Ishikawa (cell line): ENCODE results near the gene LCAT.

Source experiments
- CEBPB ChIP-seq: IDR thresholded peaks from 2 replicates; pipeline ENCODE4 v1.6.1; 2012
- CREB1 ChIP-seq: IDR thresholded peaks from 2 replicates; pipeline ENCODE4 v1.6.1; 2012; ENCODE audit warnings: low read depth
- EGR1 ChIP-seq: IDR thresholded peaks from 2 replicates; pipeline ENCODE4 v1.6.1; 2012
- EP300 ChIP-seq: IDR thresholded peaks from 2 replicates; pipeline ENCODE4 v1.6.1; 2012; ENCODE audit warnings: borderline replicate concordance
- FOXM1 ChIP-seq: IDR thresholded peaks from 2 replicates; pipeline ENCODE4 v1.6.1; 2012; ENCODE audit warnings: low read depth, borderline replicate concordance
- MAX ChIP-seq: IDR thresholded peaks from 2 replicates; pipeline ENCODE4 v1.6.1; 2012
- NFIC ChIP-seq: IDR thresholded peaks from 2 replicates; pipeline ENCODE4 v1.6.1; 2012
- RAD21 ChIP-seq: IDR thresholded peaks from 2 replicates; pipeline ENCODE4 v1.6.1; 2012; ENCODE audit warnings: low read depth
- REST ChIP-seq: IDR thresholded peaks from 2 replicates; pipeline ENCODE4 v1.6.1; 2012; ENCODE audit warnings: low read depth, mild to moderate bottlenecking
- TAF1 ChIP-seq: IDR thresholded peaks from 2 replicates; pipeline ENCODE4 v1.6.1; 2012; ENCODE audit warnings: low read depth, mild to moderate bottlenecking
- TEAD4 ChIP-seq: IDR thresholded peaks from 2 replicates; pipeline ENCODE4 v1.6.1; 2012
- USF1 ChIP-seq: IDR thresholded peaks from 2 replicates; pipeline ENCODE4 v1.6.1; 2012
- YY1 ChIP-seq: IDR thresholded peaks from 2 replicates; pipeline ENCODE4 v1.6.1; 2012; ENCODE audit warnings: low read depth
- ZBTB7A ChIP-seq: IDR thresholded peaks from 2 replicates; pipeline ENCODE4 v1.6.1; 2012; ENCODE audit warnings: low read depth

GRCh38 chr16:67977469-67978227 lies 33.7 kb upstream of the LCAT start:
- TF ChIP-seq YY1, result no peak
- no peak for TF ChIP-seq TAF1
- no peak for TF ChIP-seq EP300
- TF ChIP-seq REST, result no peak
- no peak for TF ChIP-seq MAX
- no peak for TF ChIP-seq ZBTB7A
- no peak for TF ChIP-seq RAD21
- TF ChIP-seq CEBPB, result no peak
- no peak for TF ChIP-seq CREB1
- no peak for TF ChIP-seq EGR1
- no peak for TF ChIP-seq TEAD4
- no peak for TF ChIP-seq FOXM1
- no peak for TF ChIP-seq NFIC
- no peak for TF ChIP-seq USF1
